Upper lobe of right lung (tissue), 1 donor: ENCODE measurements around the gene RBL1. TPM values are rescaled to one million over a fixed set of nuclear protein-coding genes. Genes with fewer than 3 reads are reported as not detected.

Experiments used
- ATAC-seq: fragments of 200-7000 bp; cut with Tn5 transposase; one replicate; pipeline ENCODE4 v1.9.1; 2020; ENCODE audit warnings: mild to moderate bottlenecking, moderate library complexity
- DNase-seq: peaks from one replicate; pipeline ENCODE4 v3.0.0-alpha.2; 2020
- H3K27ac ChIP-seq: fragments of 200-600 bp; one replicate; pipeline ENCODE4 v1.8.0; 2022
- H3K27me3 ChIP-seq: fragments of 200-600 bp; one replicate; pipeline ENCODE4 v1.8.0; 2022; ENCODE audit warnings: mild to moderate bottlenecking
- H3K36me3 ChIP-seq: fragments of 200-600 bp; one replicate; pipeline ENCODE4 v1.8.0; 2022
- H3K4me1 ChIP-seq: fragments of 200-600 bp; one replicate; pipeline ENCODE4 v1.8.0; 2022
- H3K4me3 ChIP-seq: fragments of 200-600 bp; one replicate; pipeline ENCODE4 v1.8.0; 2022; ENCODE audit warnings: mild to moderate bottlenecking
- H3K9me3 ChIP-seq: fragments of 200-600 bp; one replicate; pipeline ENCODE4 v1.8.0; 2022
- intact Hi-C: fragments of 100-400 bp; cut with DNase I; formaldehyde crosslinking; loops from one replicate; pipeline ENCODE4 v1.11.0; 2022
- total RNA-seq: library from RNA; stranded (reverse); fragmentation: NEBNext Ultra II Directional; extraction: Animal tissue kit (Norgen Biotek cat#: 25700); gene quantifications from one replicate; pipeline ENCODE4 v1.2.1, GENCODE V29; 2021
- TF ChIP-seq, protein P1 (sequence below): fragments of 200-600 bp; IDR thresholded peaks from one replicate; pipeline ENCODE4 v1.8.0; 2022; ENCODE audit warnings: antibody characterized with exemption
- donor health status: DM: no; HTN: yes; CAD: no; lungs with severe emphysema.

The RBL1 gene
- total RNA-seq, 1 donor from 2014 or later: 5.7 TPM

DNA sequence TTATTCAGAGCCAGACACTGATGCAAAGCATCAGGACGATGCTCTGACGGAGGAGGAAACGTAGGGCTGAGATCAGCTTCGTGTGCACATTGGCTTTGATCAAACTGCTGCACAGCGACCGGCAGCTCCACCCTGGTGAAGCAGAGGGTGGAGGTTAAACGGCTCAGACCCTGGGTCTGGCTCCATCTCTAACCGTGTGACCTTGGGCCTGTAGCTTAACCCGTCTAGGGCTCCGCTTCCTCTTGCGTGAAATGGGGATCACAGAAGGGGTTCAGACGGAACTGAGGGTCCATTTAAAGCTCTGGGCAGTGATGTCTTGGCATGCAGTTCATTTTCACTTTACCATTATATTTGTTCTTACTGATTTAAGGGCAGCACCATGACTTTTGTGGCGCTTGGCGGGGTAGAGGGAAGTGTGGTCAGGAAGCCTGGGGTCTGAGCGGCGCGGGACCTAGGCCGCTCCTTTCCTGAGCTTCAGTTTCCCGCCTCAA lies 644 bp downstream of the RBL1 start:
- Histone ChIP-seq H3K4me3 (peak overlapping the region; percentile 100), H3K27ac (peak overlapping the region; percentile 85), H3K4me1 (peaks cover 8% of the 10 kb centered on the region), H3K27me3 (no peaks in the 10 kb centered on the region), H3K9me3 (no peaks in the 10 kb centered on the region), H3K36me3 (no peaks in the 10 kb centered on the region)
- peak; percentile 44 for ATAC-seq
- no peak for DNase-seq
- intact Hi-C loops: no loop called here
- TF ChIP-seq, protein P1, sequence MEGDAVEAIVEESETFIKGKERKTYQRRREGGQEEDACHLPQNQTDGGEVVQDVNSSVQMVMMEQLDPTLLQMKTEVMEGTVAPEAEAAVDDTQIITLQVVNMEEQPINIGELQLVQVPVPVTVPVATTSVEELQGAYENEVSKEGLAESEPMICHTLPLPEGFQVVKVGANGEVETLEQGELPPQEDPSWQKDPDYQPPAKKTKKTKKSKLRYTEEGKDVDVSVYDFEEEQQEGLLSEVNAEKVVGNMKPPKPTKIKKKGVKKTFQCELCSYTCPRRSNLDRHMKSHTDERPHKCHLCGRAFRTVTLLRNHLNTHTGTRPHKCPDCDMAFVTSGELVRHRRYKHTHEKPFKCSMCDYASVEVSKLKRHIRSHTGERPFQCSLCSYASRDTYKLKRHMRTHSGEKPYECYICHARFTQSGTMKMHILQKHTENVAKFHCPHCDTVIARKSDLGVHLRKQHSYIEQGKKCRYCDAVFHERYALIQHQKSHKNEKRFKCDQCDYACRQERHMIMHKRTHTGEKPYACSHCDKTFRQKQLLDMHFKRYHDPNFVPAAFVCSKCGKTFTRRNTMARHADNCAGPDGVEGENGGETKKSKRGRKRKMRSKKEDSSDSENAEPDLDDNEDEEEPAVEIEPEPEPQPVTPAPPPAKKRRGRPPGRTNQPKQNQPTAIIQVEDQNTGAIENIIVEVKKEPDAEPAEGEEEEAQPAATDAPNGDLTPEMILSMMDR: no peak

DNA sequence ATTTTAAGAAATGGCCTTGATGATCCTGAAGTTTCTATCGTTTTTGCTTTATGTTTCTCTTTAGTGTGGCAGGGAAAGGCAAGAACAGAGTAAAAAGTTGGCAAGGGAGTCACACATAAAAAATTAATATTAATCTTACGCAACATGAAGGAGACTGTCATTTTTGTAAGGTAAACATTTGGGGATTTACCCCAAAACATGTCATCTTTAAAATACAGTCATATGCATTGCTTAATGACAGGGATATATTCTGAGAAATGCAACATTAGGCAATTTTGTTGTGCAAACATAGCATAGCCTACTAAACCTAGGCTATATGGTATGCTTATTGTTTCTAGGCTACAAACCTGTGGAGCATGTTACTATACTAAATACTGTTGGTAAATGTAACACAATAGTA lies 5.4 kb downstream of the RBL1 start:
- intact Hi-C loops: no loop called here
- H3K9me3 ChIP-seq: no peaks in the 10 kb centered on the region
- peaks cover 9% of the 10 kb centered on the region for H3K36me3 ChIP-seq
- TF ChIP-seq, protein P1: no peak
- peaks cover 8% of the 10 kb centered on the region for H3K4me1 ChIP-seq
- no peak overlapping the region for H3K4me3 ChIP-seq
- no peak overlapping the region for H3K27ac ChIP-seq
- H3K27me3 ChIP-seq: no peaks in the 10 kb centered on the region
- ATAC-seq (no peak), DNase-seq (no peak)

DNA sequence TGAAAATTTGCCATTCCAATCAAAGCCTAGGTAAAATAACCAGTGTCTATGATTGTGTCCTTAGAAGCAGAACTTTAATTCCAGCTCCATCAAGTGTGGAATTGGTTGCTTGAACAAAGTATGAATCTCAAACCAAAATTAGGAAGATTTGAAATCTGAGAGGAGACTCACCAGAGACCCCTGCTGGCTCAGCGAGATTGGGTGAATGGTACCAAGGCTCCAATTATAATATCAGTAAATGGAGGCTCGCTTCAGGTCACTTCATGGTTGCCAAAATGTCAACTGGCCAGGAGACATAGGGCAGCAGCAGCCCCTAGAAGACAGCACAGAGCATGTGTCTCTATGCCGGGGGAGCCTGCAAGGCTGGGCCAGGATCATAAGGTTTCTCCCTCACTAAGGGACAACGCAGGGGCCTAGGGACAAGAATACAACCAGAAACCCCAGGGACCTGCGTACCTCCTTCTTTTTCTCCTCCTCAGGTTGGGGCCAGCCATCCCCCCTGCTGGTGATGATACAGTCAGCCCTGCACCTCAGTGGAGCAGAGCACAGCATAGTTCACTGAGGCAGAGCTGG lies 14.0 kb downstream of the RBL1 start:
- ATAC-seq (peak; percentile 48), DNase-seq (no peak)
- Histone ChIP-seq H3K4me3 (no peak overlapping the region), H3K27ac (no peak overlapping the region), H3K27me3 (no peaks in the 10 kb centered on the region), H3K4me1 (no peaks in the 10 kb centered on the region), H3K36me3 (no peaks in the 10 kb centered on the region), H3K9me3 (no peaks in the 10 kb centered on the region)
- intact Hi-C loops: no loop called here
- TF ChIP-seq, protein P1: peak; percentile 36

DNA sequence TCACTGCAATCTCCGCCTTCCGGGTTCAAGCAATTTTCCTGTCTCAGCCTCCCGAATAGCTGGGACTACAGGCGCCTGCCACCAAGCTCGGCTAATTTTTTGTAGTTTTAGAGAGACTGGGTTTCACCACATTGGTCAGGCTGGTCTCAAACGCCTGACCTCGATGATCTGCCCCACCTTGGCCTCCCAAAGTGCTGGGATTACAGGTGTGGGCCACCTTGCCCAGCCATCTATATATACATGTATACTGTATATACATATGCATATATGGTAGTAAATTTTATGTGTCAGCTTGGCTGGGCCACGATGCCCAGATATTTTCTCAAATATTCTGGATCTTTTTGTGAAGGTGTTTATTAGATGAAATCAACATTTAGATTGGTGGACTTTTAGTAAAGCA lies 18.8 kb downstream of the RBL1 start:
- intact Hi-C loops: no loop called here

DNA sequence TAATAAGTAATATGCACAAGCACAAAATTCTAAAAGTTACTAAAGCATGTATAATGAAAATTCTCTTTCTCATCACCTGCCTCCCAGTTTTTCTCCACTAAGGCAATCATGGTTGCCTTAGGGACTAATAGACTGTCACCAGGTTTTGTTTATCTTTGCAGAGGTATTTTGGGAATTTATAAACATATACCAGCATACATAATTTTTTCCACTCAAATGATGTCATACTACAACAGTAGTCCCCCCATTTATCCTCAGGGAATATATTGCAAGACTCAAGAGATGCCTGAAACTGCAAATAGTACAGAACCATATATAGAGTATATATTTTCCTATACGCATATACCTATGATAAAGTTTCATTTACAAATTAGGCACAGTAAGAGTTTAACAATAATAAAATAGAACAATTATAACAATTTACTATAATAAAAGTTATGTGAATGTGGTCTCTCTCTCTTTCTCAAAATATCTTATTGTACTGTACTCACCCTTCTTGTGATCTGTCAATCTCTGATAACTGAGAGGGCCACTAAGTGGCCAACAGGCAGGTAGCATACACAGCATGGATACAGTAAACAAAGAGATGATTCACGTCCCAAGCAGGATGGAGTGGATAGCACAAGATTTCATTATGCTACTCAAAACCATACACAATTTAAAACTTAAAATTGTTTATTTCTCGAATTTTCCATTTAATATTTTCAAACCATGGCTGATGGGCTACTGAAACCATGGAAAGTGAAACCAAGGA lies 19.7 kb downstream of the RBL1 start:
- DNase-seq: no peak
- no peak for ATAC-seq
- Histone ChIP-seq H3K4me1 (no peaks in the 10 kb centered on the region), H3K9me3 (no peaks in the 10 kb centered on the region), H3K36me3 (no peaks in the 10 kb centered on the region), H3K4me3 (no peak overlapping the region), H3K27me3 (no peaks in the 10 kb centered on the region), H3K27ac (no peak overlapping the region)
- TF ChIP-seq, protein P1: no peak
- intact Hi-C loops: no loop called here

More for the DNA sequence above, 18.8 kb downstream of the RBL1 start:
- H3K36me3 ChIP-seq: no peaks in the 10 kb centered on the region
- no peaks in the 10 kb centered on the region for H3K9me3 ChIP-seq
- no peaks in the 10 kb centered on the region for H3K27me3 ChIP-seq
- no peak overlapping the region for H3K4me3 ChIP-seq
- DNase-seq (no peak), ATAC-seq (no peak)
- H3K27ac ChIP-seq: no peak overlapping the region
- no peaks in the 10 kb centered on the region for H3K4me1 ChIP-seq
- TF ChIP-seq, protein P1: no peak
